Glutamatergic neuron (in vitro differentiated cells): Measurements from ENCODE around the gene RTN4. TPM values are rescaled to one million over a fixed set of nuclear protein-coding genes. Genes with fewer than 3 reads are reported as not detected.
A peak's percentile ranks its signal among the peaks of the same experiment; 100 is the strongest.

ENCODE experiments used
- DNase-seq: peaks from one replicate; pipeline ENCODE4 v3.0.0; 2022
- H3K27ac Mint-ChIP-seq: one replicate; pipeline ENCODE4 v1.8.0; 2020; ENCODE audit warnings: mild to moderate bottlenecking, mixed read lengths, inconsistent platforms; ENCODE audit not compliant: unreplicated experiment
- H3K27me3 Mint-ChIP-seq: one replicate; pipeline ENCODE4 v1.8.0; 2020; ENCODE audit warnings: mild to moderate bottlenecking, moderate library complexity, mixed read lengths, inconsistent platforms; ENCODE audit not compliant: unreplicated experiment
- H3K36me3 Mint-ChIP-seq: one replicate; pipeline ENCODE4 v1.8.0; 2020; ENCODE audit warnings: mild to moderate bottlenecking, mixed read lengths, inconsistent platforms; ENCODE audit not compliant: unreplicated experiment
- H3K4me1 Mint-ChIP-seq: one replicate; pipeline ENCODE4 v1.8.0; 2020; ENCODE audit warnings: mild to moderate bottlenecking, low read depth, mixed read lengths, inconsistent platforms; ENCODE audit not compliant: unreplicated experiment
- H3K4me3 Mint-ChIP-seq: one replicate; pipeline ENCODE4 v1.8.0; 2020; ENCODE audit warnings: mild to moderate bottlenecking, mixed read lengths, inconsistent platforms; ENCODE audit not compliant: unreplicated experiment
- H3K9me3 Mint-ChIP-seq: one replicate; pipeline ENCODE4 v1.8.0; 2020; ENCODE audit warnings: mild to moderate bottlenecking, moderate library complexity, mixed read lengths, inconsistent platforms; ENCODE audit not compliant: unreplicated experiment
- CTCF ChIP-seq: fragments of 200-600 bp; sonication (generic); IDR thresholded peaks from one replicate; pipeline ENCODE4 v1.5.0; 2021; ENCODE audit not compliant: partially characterized antibody, unreplicated experiment
- total RNA-seq: library from RNA; stranded (reverse); fragmentation: NEBNext Ultra II Directional; extraction: Animal tissue kit (Norgen Biotek cat#: 25700); gene quantifications from one replicate; pipeline ENCODE4 v1.2.1, GENCODE V29; 2021; ENCODE audit not compliant: unreplicated experiment

The RTN4 gene
- total RNA-seq, 1 donor from 2014 or later: 772 TPM

GRCh38 chr2:55017428-55017827 is 32.8 kb downstream of the RTN4 start:
- peaks cover 28% of the 10 kb centered on the region for H3K4me1 Mint-ChIP-seq
- H3K4me3 Mint-ChIP-seq: no peak overlapping the region
- no peak for TF ChIP-seq CTCF
- H3K27me3 Mint-ChIP-seq: peaks cover 8% of the 10 kb centered on the region
- H3K27ac Mint-ChIP-seq: no peak overlapping the region
- no peaks in the 10 kb centered on the region for H3K36me3 Mint-ChIP-seq
- no peak for DNase-seq
- peaks cover 4% of the 10 kb centered on the region for H3K9me3 Mint-ChIP-seq

GRCh38 chr2:55014962-55015939 is 35.0 kb downstream of the RTN4 start:
- Mint-ChIP-seq H3K9me3 (peaks cover 4% of the 10 kb centered on the region), H3K27ac (no peak overlapping the region), H3K36me3 (no peaks in the 10 kb centered on the region), H3K27me3 (peaks cover 8% of the 10 kb centered on the region), H3K4me1 (peaks cover 40% of the 10 kb centered on the region), H3K4me3 (no peak overlapping the region)
- TF ChIP-seq CTCF: peak; percentile 35
- peak; percentile 24 for DNase-seq

DNA sequence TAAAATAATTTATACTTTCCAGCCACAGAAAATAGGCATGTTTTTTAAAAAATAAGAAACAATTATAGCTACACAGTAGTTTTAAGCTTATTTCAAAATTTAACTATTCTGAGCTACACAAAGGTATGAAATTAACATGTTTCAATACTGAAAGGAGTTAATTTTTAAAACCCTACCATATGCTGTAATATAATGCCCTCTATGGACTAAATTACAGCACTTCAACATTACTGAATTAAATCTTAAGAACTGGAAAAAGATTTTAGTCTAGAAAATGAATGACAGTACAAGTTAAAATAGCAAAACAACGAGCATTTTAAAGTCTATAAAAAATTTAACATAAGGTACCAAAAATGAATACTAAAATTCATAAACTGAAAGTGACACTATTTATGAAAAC is 36.3 kb downstream of the RTN4 start:
- peaks cover 5% of the 10 kb centered on the region for H3K27me3 Mint-ChIP-seq
- DNase-seq: no peak
- no peak overlapping the region for H3K4me3 Mint-ChIP-seq
- no peaks in the 10 kb centered on the region for H3K36me3 Mint-ChIP-seq
- peaks cover 42% of the 10 kb centered on the region for H3K4me1 Mint-ChIP-seq
- H3K27ac Mint-ChIP-seq: no peak overlapping the region
- peaks cover 6% of the 10 kb centered on the region for H3K9me3 Mint-ChIP-seq
- TF ChIP-seq CTCF: no peak

GRCh38 chr2:55012672-55013484 is 37.4 kb downstream of the RTN4 start:
- Mint-ChIP-seq H3K27me3 (peaks cover 5% of the 10 kb centered on the region), H3K27ac (no peak overlapping the region), H3K4me3 (no peak overlapping the region), H3K36me3 (no peaks in the 10 kb centered on the region), H3K4me1 (peaks cover 44% of the 10 kb centered on the region), H3K9me3 (peaks cover 7% of the 10 kb centered on the region)
- no peak for DNase-seq
- TF ChIP-seq CTCF: no peak
